WERI-Rb-1 (cell line): ENCODE data around the gene FCRLB.

Experiments used
- DNase-seq: peaks from one replicate; pipeline ENCODE4 v3.0.0-alpha.2; 2020
- H3K27ac ChIP-seq: fragments of 250-450 bp; sonication (Bioruptor Pico); 2 replicates; pipeline ENCODE4 v1.5.1; 2020; ENCODE audit warnings: mild to moderate bottlenecking, moderate library complexity
- H3K27me3 ChIP-seq: fragments of 250-450 bp; sonication (Bioruptor Pico); 2 replicates; pipeline ENCODE4 v1.5.1; 2021; ENCODE audit warnings: mild to moderate bottlenecking, low read depth, moderate library complexity; ENCODE audit not compliant: insufficient read depth, severe bottlenecking
- H3K36me3 ChIP-seq: fragments of 250-450 bp; sonication (Bioruptor Pico); 2 replicates; pipeline ENCODE4 v1.5.1; 2020; ENCODE audit warnings: mild to moderate bottlenecking, moderate library complexity
- H3K4me3 ChIP-seq: 2 replicates; pipeline ENCODE4 v1.5.1; 2011; ENCODE audit warnings: low read depth, mild to moderate bottlenecking, control low read depth, low read length
- H3K9me3 ChIP-seq: fragments of 250-450 bp; sonication (Bioruptor Pico); 2 replicates; pipeline ENCODE4 v1.5.1; 2021; ENCODE audit warnings: mild to moderate bottlenecking, moderate library complexity; ENCODE audit not compliant: severe bottlenecking
- TF ChIP-seq, protein P1 (sequence below): IDR thresholded peaks from 2 replicates; pipeline ENCODE4 v1.5.1; 2011; ENCODE audit warnings: low read depth, mild to moderate bottlenecking, control low read depth, inconsistent platforms, low read length

The FCRLB gene

DNA sequence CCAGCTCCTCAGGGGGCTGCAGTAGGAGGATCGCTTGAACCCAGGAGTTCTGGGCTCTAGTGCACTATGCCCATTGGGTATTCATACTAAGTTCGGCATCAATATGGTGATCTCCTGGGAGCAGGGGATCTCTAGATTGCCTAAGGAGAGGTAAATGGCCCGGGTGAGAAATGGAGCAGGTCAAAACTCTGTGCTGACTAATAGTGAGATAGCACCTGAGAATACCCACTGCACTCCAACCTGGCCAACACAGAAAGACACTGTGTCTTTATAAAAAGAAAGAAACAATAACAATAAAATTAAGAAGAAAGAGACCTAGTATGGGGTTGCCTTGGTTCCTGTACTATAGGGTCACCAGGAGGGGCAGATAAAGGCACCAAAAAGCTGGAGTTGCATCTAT is 14.5 kb downstream of the FCRLB start:
- Histone ChIP-seq H3K36me3 (no peaks in the 10 kb centered on the region), H3K27me3 (peaks cover 100% of the 10 kb centered on the region), H3K9me3 (no peaks in the 10 kb centered on the region), H3K4me3 (no peak overlapping the region), H3K27ac (no peak overlapping the region)
- TF ChIP-seq, protein P1, sequence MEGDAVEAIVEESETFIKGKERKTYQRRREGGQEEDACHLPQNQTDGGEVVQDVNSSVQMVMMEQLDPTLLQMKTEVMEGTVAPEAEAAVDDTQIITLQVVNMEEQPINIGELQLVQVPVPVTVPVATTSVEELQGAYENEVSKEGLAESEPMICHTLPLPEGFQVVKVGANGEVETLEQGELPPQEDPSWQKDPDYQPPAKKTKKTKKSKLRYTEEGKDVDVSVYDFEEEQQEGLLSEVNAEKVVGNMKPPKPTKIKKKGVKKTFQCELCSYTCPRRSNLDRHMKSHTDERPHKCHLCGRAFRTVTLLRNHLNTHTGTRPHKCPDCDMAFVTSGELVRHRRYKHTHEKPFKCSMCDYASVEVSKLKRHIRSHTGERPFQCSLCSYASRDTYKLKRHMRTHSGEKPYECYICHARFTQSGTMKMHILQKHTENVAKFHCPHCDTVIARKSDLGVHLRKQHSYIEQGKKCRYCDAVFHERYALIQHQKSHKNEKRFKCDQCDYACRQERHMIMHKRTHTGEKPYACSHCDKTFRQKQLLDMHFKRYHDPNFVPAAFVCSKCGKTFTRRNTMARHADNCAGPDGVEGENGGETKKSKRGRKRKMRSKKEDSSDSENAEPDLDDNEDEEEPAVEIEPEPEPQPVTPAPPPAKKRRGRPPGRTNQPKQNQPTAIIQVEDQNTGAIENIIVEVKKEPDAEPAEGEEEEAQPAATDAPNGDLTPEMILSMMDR, result no peak
- no peak for DNase-seq

DNA sequence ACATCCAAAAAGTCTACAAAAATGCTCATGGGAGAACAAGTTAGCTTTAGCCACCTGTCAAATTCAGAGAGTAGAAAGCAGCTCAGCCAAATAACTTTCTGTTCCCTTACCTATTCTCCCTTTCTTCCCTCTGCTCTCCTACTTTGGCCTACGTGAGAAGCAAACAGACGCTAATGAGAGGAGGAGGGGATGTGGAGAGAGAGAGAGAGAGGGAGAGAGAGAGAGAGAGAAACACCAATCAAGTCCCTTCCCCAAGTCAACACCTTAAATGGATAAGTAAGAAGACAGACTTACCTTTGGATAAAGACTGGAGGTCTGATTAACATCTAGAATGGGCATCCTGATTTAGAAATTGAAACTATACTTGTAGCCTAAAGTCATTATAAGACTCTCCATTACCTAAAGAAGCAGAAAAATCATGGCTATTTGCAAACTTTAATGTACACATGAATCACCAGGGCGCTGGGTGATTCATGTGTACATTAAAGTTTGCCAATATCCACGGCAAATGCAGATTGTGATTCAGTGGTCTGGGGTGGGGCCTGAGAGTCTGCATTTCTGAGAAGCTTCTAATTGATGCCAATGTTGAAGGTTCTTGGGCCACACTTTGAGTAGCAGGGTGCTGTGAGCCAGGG is 15.1 kb downstream of the FCRLB start:
- H3K4me3 ChIP-seq, result no peak overlapping the region
- no peak overlapping the region for H3K27ac ChIP-seq
- DNase-seq, result no peak
- no peaks in the 10 kb centered on the region for H3K9me3 ChIP-seq
- H3K27me3 ChIP-seq, result peaks cover 100% of the 10 kb centered on the region
- H3K36me3 ChIP-seq, result no peaks in the 10 kb centered on the region
- TF ChIP-seq, protein P1, result no peak

DNA sequence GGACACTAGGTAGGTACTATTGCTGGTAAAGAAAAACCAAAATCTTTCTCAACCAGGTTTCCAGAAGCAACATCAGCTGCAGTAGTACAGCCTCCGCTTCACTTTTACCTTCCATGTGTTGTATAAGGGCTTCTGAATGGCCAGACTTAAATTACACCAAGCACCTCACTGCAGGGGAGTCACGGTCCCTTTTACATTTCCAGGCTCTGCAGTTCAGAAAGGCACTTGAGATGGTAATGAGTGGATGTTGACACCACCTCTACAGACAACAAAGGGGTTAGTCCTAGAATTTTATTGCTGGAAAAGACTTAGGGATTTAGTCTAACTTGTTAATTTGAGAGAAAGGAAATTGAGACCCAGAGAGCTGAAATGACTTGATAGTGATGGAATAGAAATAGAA is 16.3 kb downstream of the FCRLB start:
- Histone ChIP-seq H3K27ac (no peak overlapping the region), H3K4me3 (no peak overlapping the region), H3K27me3 (peaks cover 100% of the 10 kb centered on the region), H3K9me3 (no peaks in the 10 kb centered on the region), H3K36me3 (no peaks in the 10 kb centered on the region)
- TF ChIP-seq, protein P1, result no peak
- no peak for DNase-seq

DNA sequence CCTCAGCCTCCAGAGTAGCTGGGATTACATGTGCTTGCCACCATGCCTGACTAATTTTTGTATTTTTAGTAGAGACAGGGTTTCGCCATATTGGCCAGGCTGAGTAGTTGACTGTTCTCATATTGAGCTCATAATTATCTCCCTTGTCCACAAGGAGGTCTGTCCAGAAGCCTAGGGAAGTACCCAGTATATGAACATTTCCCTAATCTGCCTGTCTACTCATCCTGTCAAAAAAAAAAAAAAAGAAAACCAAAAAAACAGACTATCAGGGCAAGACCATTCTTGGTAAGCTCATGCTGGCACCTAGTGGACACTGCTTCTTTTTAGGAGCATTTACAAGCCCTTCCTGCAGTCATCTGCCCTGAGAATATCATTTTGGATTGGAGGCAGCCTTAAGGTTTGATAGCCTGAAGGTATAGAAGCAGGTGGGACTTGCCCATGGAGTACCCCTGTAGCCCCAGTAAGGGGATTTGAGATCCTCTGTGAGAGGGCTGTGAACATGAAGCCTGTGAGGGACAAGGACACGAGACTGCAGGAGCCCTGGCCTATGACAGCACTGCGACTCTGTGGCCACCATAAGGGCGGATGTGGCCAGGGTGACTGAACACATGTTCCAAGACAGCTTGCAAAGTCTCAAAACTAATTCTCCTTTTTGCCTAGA is 17.4 kb downstream of the FCRLB start:
- H3K27me3 ChIP-seq, result peaks cover 100% of the 10 kb centered on the region
- no peak overlapping the region for H3K27ac ChIP-seq
- H3K36me3 ChIP-seq, result no peaks in the 10 kb centered on the region
- no peak for DNase-seq
- H3K4me3 ChIP-seq, result no peak overlapping the region
- TF ChIP-seq, protein P1, result peak; percentile 37; the same call in 1 of the 2 replicates
- H3K9me3 ChIP-seq, result no peaks in the 10 kb centered on the region

DNA sequence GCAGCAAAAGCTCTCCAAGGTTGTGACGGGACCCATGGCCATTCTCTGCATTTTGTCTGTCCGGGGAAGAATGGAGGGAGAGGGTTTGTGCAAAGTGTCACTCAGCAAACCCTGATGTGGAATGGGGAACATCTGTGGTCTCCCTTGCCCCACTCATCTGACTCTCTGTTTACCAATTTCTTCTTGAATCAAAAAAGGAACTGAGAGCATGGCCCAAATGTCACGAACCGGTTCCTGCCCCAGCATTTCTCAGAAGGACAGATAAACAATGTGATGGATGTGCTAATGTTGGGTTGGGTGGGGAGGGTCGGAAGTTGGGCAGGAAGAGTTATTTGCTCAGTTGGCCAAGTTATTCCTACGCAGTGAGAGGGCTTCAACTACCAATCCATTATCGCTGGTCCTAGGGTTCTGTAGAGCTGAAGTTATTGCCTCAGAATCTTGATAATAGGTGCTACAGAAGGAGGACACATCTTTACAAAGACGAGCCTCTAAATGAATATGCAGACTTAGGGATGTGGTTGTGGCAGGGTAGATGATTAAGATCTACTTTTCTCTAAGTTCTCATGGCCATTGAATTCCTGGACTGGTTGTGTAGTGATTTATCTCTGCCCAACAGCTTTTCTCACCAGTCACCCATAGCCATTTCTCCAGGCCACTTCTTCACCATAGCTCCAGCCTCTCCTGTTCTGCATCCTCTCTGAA is 18.7 kb downstream of the FCRLB start:
- no peak overlapping the region for H3K27ac ChIP-seq
- no peak for DNase-seq
- no peaks in the 10 kb centered on the region for H3K36me3 ChIP-seq
- no peak overlapping the region for H3K4me3 ChIP-seq
- TF ChIP-seq, protein P1, result no peak
- no peaks in the 10 kb centered on the region for H3K9me3 ChIP-seq
- H3K27me3 ChIP-seq, result peaks cover 99% of the 10 kb centered on the region
